ENCODE data around the gene ZNRF3.

DNA sequence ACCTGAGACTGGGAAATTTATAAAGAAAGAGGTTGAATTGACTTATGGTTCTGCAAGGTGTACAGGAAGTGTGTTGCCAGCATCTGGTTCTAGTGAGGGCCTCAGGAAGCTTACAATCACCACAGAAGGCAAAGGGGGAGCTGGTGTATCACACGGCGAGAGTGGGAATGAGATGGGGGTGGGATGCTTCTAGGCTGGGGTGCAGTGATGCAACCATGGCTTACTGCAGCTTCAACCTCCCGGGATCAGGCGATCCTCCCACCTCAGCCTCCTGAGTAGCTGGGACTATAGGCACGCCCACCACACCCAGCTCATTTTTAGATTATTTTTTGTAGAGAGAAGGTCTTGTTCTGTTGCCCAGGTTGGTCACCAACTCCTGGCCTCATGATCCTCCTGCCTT, 117.3 kb downstream of the ZNRF3 start:
- TF ChIP-seq, protein P1, sequence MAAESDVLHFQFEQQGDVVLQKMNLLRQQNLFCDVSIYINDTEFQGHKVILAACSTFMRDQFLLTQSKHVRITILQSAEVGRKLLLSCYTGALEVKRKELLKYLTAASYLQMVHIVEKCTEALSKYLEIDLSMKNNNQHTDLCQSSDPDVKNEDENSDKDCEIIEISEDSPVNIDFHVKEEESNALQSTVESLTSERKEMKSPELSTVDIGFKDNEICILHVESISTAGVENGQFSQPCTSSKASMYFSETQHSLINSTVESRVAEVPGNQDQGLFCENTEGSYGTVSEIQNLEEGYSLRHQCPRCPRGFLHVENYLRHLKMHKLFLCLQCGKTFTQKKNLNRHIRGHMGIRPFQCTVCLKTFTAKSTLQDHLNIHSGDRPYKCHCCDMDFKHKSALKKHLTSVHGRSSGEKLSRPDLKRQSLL (tag by site-specific recombination; IDR thresholded peaks at IDR 0.05): no peak
- TF ChIP-seq ZNF521 (tag by site-specific recombination; IDR thresholded peaks at IDR 0.05) (no peak), ZNF341 (tag by site-specific recombination; IDR thresholded peaks at IDR 0.05; ENCODE audit: low read depth) (no peak), ZNF747 (tag by site-specific recombination; IDR thresholded peaks at IDR 0.05) (no peak), ZNF558 (tag by site-specific recombination; IDR thresholded peaks at IDR 0.05) (no peak), ZNF274 (IDR thresholded peaks at IDR 0.05; ENCODE audit: low read length) (no peak), ZNF274 (tag by site-specific recombination; IDR thresholded peaks at IDR 0.05; ENCODE audit: borderline replicate concordance) (no peak), ZNF501 (tag by site-specific recombination; IDR thresholded peaks at IDR 0.05) (no peak)
